Cardiac fibroblast (primary cell): Measurements from ENCODE around the gene FRAS1.

Source experiments
- DNase-seq, 2 donors: peaks; one replicate each; pipeline versions ENCODE4 v3.0.0 to v3.0.0-alpha.2; 2010; ENCODE audit warnings: low read depth in 2 of 2
- H3K4me3 ChIP-seq, 2 donors: replicated peaks in 1 of 2; 1 replicate in 1 of 2; 2 replicates in 1 of 2; pipeline ENCODE4 v1.5.1; 2011; ENCODE audit warnings: low read depth in 2 of 2, low read length in 2 of 2, mild to moderate bottlenecking in 2 of 2, moderate library complexity in 1 of 2
- TF ChIP-seq, protein P1 (sequence below): IDR thresholded peaks from one replicate; pipeline ENCODE4 v1.5.1; 2011; ENCODE audit warnings: low read depth, mild to moderate bottlenecking, low read length, inconsistent platforms

Gene FRAS1

DNA sequence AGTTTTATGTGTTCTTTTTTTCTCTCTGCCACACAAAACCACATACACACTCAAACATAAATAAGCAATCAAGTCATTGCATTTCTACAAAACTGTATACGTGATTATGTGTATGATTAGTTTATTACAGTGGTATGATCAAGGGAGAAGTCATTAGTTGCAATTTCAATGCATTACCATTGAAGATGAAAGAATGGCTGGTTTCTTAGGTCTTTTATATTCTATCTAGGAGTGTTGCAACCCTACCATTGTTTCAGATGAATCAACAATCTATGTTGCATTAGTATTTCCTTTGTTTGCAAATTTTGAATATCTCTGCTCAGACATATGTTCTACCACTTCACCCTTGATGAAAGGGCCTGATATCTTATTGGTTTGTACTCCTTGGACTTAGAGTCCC is 501.3 kb downstream of the FRAS1 start:
- no peak overlapping the region for H3K4me3 ChIP-seq
- TF ChIP-seq, protein P1, sequence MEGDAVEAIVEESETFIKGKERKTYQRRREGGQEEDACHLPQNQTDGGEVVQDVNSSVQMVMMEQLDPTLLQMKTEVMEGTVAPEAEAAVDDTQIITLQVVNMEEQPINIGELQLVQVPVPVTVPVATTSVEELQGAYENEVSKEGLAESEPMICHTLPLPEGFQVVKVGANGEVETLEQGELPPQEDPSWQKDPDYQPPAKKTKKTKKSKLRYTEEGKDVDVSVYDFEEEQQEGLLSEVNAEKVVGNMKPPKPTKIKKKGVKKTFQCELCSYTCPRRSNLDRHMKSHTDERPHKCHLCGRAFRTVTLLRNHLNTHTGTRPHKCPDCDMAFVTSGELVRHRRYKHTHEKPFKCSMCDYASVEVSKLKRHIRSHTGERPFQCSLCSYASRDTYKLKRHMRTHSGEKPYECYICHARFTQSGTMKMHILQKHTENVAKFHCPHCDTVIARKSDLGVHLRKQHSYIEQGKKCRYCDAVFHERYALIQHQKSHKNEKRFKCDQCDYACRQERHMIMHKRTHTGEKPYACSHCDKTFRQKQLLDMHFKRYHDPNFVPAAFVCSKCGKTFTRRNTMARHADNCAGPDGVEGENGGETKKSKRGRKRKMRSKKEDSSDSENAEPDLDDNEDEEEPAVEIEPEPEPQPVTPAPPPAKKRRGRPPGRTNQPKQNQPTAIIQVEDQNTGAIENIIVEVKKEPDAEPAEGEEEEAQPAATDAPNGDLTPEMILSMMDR, result no peak
- peak; percentile 49 to 68 for DNase-seq

DNA sequence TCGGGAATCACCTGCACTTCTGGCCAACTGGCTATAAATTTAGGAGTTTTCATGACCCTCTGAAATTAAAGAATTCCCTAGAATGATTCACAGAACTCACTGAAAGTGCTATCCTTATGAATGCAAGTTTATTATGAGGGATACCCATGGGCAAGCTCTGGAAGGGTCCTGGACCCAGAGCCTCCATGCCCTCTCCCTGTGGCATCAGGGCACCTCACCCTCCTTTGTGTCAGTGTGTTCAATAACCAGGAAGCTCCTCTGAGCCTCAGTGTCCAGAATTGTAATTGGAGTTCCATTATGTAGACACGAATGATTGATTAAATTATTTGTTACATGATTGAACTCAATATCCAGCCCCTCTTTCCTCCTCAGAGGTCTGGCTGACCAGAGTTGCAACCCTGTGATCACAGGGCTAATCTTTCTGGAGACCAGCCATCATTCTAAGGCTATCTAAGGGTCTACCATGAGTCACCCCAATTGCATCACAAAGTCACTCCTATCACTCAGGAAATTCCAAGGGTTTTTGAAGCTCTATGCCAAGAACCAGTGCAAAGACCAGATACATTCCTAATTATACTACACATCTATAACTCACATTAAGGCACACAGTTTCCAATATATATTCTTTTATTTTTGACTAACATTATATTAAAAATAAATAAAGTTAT is 503.3 kb downstream of the FRAS1 start:
- peak; percentile 82 to 88 for DNase-seq
- no peak overlapping the region for H3K4me3 ChIP-seq
- TF ChIP-seq, protein P1, result no peak

DNA sequence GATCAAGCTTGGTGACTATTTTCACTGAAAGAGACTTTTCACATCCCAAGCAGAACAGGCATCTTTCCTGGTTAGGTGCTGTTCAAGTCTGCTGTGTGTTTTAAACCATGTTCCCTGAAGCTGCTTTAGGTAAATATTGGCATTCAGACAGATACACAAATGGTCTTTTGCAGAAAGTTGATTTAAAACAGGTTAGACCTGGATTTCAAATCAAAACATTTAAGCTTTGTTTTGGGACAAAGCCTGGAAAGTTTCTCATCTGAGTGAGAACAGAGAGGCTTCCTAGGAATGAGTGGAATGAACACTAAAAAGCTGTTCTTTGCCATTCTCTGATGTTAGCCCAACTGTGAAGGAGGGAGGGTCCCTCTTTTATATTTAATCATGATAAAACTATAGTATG is 504.6 kb downstream of the FRAS1 start:
- peak; percentile 39 to 61 for DNase-seq
- TF ChIP-seq, protein P1, result no peak
- H3K4me3 ChIP-seq, result no peak overlapping the region

DNA sequence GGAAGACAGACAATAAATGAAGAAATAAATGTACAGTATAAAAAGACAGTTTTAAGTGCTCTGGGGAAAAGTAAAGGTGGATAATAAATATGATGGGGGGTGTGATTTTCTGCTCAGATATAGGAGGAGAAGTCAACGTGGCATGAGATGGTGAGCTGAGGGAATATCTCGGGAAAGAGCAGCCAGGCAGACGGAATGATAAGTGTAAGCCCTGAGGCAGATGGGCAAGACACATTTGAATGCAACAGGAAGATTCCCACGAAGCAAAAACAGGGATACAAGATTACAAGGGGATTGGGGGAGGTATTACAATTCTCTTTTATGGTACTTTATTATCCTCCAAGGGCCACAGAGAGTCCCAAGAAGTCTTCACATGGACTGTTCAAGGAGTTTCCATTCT is 505.6 kb downstream of the FRAS1 start:
- H3K4me3 ChIP-seq, result no peak overlapping the region
- no peak for DNase-seq
- TF ChIP-seq, protein P1, result no peak

DNA sequence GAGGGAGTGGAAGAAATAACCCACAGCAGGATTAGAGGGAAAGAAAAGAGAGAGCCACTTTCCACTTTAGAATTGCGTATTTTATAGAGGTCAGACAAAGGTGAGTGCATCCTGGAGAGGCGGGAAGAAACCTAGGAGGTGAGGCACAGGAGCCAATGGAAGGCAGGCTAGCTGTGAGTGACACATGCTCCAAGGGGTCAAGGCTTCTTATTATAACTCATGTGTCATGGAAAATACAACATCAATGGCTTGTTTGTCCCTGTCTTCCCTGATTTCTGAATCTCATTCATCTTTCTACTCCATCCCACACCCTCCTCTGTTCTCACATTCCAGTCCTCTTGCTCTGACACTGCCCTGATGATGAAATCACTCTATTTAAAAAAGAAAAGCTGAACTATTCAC is 508.8 kb downstream of the FRAS1 start:
- peak; percentile 75 to 77 for DNase-seq
- no peak overlapping the region for H3K4me3 ChIP-seq
- TF ChIP-seq, protein P1, result no peak

DNA sequence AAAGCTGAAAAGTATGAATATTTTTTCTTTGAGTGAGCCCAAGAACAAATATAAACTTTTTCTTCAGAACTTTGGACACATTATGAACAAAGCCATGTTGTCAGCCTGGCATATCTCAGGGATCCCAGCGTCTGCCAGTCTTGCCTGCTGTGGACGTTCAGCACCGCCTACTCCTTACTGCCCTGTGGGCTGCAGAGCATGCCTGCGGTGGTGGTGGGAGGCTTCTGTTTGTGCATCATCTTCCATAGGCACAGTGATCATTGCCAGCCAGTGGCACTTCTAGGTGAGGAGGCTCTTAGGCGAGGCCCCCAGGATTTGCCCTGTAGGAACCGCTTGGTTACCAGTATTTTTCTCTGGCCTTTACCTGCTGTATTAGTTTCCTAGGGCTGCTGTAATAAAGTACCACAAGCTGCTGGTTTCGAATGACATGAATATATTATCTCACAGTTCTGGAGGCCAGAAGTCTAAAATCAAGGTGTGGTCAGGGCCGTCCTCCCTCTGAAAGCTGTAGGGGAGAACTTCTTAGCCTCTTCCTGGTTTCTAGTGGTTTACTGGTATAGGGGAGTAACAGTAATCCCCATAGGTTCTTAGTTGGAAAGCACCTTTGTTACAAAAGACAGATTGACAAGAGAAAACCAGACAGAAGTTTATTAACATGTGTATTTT is 509.8 kb downstream of the FRAS1 start:
- TF ChIP-seq, protein P1, result no peak
- no peak for DNase-seq

More for the DNA sequence above, 509.8 kb downstream of the FRAS1 start:
- no peak overlapping the region for H3K4me3 ChIP-seq
